Skin of body (tissue), 2 donors: ENCODE measurements around the gene WWC1. TPM values are rescaled to one million over a fixed set of nuclear protein-coding genes. Genes with fewer than 3 reads are reported as not detected.

ENCODE experiments used
- DNase-seq: peaks from one replicate; lab custom pipeline; 2025; lab: John Stamatoyannopoulos, UW
- total RNA-seq: library from RNA; depleted of rRNA; stranded (reverse); fragments of >200 nt; gene quantifications from one replicate; pipeline ENCODE4 v1.2.3, GENCODE V29; 2014

Gene WWC1
- total RNA-seq, 1 donor from 2014 or later = 7.3 TPM

DNA sequence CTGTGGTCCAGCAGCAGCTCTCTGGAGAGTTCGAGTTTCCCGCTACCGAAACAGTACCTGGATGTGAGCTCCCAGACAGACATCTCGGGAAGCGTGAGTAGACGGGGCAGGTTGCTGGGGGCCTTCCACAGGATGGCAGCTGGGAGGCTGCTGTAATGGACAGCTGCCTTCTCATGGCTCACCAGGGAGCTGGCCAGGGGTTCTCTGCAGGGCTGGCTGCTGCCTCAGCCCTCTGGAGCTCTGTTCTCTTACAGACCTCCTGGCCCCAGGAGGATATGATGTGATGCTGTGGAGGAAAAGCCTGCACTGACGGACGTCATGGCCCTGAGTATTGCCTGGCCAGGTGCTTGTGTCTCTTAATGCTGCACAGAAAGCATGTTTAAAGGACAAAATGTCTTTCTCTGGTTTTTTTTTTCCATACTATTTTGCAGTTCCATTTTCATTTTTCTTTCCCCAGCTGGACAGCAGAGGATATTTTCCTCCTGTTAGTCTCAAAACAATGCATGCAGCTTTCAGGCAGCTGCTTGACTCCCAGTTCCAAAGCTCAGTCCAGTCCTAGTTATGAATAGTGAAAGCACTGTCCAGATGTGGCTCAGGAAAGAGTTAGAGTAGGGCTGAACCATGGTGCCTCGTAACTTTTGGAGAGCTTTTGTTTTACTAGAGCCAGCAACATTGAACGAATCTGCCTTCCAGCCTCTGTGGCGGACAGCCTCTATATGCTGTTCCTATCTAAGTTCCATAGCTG is 117.3 kb downstream of the WWC1 start:
- peak; percentile 68 for DNase-seq

DNA sequence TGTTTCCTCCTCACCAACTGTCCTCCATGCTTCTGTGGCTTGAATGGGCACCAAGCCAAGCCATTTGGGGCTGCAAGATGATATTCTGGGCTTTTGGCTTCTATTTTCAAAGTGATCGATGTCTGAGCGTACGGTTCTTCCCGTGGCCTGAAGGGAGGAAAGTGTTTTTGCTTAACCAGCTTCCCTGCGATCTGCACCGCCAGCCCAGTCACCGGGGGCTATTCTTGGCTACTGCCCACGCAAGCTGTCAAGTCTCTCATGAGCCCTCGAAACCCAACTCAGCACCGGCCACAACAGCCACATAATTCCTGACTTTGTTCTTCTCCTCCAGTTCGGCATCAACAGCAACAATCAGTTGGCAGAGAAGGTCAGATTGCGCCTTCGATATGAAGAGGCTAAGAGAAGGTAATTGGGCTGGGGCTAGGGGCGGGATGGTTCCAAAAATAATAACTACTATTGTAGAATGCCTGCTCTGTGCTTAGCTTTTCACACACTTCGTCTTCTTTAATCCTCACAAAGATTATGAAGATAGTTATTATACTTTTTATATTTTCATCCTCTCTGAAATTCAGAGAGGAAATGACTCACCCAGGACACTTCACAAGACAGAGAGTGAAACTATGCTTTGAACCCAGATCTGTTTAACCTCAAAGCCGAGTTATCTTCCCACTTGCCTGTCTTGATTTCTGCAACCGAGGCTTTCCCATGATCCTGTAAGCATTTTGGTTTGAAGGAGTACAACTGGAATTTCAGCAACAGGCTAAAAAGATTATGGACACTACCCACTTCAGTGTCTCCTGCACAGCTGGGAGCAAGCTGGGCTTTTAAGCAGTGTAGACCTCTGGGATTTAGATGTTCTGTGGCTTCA is 118.4 kb downstream of the WWC1 start:
- DNase-seq = no peak

DNA sequence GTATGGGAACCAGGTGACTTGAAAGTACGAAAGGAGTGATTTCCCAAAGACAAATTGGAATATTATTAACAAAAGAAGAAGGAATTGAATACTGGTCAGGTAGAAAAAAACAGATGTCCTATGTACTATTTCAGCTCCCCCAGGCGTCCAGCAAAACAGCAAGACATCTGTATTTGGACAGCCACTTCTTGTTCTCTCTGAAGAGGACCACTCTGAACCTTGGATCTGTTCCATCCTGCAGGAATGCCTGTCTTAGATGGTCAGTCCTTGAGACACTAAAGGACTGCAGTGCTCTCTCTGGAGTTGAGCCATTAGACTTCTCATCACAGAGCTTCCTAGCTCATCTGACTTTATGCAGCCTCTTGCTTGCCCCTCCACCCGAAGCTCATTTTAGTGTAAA is 120.4 kb downstream of the WWC1 start:
- no peak for DNase-seq

DNA sequence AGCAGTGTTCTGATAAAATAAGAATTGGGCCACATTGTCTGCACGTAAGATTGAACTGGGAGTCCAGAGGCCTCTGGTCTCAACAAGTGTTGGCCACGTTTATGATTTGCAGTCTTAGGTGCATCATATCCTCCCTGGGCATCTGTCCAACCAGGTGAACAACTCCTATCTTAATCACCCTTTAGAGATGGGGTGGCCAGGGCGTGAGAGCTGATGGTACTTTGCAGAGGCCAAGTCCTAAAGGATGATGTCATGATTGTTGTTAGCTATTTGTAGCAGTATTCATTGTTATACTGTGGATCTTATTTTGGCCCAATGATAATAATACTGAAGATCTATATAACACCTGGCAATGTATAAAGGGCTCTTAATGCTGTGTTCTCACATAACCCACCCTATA is 121.6 kb downstream of the WWC1 start:
- DNase-seq = no peak

DNA sequence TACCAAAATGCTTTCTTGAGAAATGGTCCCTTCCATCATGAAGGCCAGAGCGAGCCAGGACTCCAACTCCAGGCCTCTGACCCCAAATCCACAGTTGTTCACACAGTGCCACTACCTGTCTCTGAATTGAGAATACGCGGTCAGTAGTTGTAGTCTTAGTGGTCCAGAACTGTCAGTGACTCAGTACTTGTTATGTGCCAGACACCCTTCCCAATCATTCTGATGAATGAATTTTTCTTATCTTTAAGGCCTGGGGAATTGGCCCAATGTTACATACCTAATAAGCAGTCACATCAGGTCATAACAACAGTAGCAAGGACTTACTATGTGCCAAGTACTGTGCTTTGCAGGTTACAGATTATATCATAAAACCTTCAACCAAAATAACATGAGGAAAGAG is 122.2 kb downstream of the WWC1 start:
- DNase-seq = no peak

DNA sequence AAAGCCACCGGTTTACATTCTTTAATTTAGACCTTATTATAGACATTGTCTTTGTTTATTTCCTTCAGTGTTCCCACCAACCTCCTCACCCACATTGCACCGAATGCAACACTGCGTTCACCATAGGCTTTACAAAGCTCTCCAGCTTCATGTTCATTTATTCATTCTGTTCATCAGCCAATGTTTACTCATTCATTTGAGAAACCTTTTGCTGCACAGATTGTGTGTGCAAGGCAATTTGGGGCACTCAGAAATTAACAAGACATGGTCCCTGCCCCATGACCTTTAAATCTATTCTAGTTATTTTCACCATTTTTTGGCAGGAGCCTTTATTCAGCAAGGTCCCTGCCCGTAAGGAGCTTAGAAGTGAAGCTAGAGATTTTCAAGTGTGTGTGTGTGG is 124.0 kb downstream of the WWC1 start:
- no peak for DNase-seq

DNA sequence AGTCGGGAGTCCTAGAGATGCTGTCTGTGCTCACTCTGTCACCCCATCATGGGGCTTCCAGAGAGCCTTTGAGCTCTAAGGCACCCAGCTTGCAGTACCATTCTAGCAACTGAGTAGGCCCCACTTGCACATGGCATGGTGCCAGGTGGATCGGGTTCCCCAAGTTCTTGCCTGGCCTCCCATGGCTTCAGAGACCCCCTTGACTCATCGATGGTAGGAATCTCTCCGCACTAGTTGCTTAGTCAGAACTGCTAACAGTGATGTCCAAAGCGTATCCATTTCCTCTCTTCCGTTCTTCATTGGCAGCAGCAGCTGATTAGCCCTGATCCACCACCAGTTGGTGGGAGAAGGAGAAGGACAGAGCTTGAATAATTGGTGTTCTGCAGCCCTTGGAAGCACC is 124.5 kb downstream of the WWC1 start:
- DNase-seq = no peak

DNA sequence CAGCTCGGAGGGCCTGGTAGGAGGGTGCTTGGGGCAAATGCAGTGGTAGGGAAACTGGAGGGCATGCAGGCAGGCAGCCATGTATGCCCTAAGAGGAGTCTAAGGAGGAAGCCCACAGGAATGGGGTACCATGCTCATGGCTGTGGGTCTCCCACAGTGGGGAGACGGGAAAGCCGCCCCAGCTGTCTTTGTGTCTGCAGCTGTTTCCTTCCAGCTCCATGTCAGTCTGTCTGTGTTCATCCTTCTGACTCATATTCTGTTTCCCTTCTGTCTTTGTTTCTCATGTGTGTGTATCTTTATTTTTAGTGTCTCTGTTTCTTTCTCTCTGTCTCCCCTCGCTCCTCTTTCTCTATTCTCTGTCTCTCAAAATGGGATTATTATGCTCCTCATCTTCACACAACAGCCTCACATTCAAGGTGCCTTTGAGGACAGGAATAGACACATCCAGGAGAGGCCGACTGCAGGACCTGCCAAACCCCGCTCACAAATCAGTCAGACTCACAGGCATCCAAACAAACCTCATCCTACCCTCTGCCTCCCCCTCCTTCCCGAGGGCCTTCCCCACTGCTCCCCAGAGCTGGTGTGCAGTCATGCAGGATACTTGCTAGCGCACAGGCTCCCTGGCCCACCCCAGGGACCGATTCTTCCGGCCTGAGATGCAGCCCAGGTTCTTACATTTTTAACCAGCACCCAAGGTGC is 126.4 kb downstream of the WWC1 start:
- DNase-seq = no peak

DNA sequence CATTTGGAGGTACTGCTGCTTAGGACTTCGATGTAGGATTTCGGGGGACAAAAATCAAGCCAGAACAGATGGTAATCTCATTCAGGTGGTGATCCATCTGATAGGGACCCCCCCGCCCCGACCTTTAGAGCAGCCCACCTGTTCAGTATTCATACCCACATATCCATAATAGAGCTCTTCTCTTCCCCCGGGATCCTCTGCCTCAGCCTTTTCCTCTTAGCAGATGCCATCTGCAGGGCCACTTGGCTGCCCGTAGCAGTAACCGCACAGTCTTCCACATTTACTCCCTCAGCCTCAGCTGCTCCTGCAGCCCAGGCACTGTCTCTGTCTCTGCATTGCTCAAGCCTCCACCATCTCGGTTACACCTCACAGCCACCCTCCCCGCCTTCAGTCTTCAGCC is 129.0 kb downstream of the WWC1 start:
- no peak for DNase-seq

DNA sequence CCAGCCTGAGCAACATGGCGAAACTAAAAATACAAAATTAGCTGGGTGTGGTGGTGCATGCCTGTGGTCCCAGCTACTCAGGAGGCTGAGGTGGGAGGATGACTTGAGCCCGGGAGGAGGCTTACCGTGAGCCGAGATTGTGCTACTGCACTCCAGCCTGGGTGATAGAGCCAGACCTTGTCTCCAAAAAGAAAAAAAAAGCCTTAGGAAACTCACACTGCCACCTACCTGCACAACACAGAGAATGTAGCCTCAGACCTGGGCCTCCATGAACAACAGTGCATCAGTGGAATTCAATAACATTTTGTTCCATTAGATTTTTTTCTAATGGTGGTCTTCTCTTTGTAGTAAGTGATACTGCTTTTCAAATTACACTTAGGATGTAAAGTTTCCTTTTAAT is 131.0 kb downstream of the WWC1 start:
- no peak for DNase-seq

DNA sequence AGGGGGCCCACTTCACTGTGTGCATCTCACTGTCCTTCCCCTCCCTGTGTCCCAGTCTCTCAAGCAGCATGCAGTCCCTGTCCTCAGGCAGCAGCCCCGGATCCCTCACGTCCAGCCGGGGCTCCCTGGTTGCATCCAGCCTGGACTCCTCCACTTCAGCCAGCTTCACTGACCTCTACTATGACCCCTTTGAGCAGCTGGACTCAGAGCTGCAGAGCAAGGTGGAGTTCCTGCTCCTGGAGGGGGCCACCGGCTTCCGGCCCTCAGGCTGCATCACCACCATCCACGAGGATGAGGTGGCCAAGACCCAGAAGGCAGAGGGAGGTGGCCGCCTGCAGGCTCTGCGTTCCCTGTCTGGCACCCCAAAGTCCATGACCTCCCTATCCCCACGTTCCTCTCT is 132.0 kb downstream of the WWC1 start:
- no peak for DNase-seq

DNA sequence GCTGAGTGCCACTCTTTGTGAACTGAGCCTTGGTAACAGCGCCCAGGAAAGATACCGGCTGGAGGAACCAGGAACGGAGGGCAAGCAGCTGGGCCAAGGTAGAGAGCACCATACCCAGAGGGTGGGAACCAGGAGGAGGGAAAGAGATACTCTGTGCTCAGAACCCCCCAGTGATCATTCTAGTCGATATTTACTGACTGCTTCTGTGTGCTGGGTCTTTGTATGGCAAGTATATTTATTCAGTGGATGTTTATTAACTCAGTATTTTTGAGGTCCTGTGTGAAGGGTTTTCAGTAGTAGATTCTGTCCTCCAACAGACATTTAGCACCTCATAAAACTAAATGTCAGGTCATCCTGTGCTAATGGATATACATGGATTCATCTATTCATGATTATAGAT is 132.5 kb downstream of the WWC1 start:
- no peak for DNase-seq

DNA sequence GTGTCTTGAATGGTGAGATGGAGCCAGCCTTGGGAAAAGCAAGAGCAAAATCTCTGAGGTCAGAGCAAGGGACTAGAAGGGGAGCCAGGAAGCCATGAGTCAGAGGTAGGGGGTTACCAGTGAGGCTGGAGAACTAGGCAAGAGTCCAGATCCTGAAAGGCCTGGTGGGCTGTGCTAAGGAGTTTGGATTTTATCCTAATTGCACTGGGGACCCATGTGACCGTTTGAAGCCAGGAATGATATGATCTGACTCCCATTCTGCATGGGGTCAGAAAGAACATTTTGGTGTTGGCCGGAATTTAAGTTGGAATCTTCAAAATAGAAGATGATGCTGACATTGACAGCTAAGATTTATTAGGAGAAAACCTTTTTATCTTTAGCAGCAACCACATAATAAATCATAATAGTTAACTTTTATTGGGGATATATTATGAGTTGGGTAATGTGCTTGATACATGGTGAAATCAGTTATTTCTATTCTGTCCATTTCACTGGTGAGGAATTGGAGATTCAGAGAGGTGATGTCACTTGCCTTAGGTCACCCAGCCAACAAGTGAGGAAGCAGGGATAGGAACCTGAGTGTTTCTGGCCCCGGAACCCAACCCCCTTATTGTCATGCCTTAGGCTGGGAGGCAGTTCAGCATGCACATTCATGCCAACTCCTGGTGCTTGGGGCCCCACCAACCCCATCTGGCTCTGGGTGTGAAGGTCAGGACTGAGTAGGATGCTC is 133.3 kb downstream of the WWC1 start:
- DNase-seq = no peak

DNA sequence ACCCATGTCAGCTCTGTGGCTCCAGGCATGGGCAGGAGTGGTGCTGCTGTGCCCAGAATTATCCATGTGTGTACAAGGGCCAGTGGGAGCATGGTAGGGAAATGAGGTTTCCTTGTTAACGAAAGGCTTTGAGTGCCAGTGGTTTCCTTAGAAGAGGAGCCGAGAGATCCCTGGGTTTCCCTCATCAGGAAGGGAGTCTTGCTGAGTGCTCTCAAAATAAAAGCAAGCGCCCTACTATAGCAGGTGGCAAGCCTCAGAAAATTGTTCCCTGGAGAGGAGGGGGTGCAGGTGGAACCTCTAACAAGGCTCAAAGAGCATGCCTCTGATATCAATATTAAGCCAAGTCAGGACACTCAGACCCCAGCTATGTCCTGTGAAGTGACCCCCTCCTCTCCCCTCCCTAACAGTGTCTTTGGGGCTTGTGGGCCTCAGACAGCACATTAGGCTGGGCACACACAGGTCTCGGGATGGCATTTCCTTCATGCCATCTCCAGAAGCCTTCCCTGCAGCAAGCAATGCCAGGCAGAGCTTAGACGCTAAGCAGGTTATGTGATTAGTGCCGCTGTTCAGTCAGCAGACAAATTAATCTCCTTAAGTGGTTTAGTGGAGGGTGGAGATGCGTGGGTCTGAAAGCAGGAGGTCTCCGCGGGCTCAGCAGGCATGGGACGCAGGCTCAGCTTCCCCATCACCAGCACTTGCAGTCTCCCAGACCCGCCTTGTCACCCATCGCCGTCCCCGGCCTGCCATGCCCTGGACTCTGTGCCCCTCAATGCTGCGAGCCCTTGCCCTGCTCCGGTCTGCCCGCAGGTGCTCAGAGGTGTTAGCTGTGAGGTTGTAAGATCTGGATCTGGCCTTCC is 134.8 kb downstream of the WWC1 start:
- DNase-seq = no peak

DNA sequence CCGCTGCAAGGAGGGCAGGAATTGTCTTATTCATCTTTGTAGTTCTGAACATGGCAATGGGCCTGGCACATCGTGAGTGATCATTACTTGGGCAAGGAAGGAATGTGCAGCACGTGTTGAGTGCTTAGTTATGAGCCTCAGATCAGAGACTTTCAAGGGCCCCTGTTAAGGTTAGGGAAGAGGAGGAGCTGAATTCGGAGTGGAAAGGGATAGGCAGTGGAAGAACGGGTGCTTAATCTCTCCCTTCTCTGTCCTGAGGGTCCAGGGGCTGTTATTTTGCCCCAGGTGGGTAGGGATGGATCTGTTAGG is 135.4 kb downstream of the WWC1 start:
- no peak for DNase-seq

DNA sequence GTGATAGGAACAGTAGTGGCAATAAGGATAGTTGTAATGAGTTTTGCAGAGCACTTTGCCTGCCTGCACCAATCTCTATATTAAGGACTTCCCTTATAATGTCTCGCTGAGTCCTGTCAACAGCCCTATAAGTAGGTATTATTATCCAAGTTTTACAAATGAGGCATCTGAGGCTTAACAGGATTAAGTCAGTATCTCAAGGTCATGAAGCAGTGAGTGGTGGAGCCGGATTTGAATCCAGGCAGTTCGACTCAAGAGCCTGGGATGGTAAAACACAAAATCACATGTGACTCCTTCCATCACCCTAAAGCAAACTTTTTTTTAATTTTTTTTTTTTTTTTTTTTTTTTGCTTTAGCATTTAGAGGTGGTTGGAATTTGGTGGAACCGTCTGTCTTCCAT is 135.8 kb downstream of the WWC1 start:
- DNase-seq = no peak

DNA sequence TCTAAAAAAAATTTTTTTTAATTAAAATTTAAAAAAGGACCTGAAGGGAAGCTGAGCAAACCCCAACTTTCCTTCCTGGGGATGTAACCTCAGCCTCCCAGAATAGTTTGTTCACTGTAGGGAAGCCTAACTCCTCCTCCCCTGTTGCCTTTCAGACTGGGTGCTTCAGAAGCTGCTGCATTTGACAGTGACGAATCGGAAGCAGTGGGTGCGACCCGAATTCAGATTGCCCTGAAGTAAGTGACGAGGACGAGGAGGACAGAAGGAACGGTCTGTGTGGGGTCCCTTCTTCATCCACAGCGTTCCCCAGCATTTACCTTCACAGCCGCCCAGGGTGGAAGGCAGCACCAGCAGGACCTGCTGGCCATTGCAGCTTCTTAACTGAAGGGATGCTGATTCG is 137.1 kb downstream of the WWC1 start:
- DNase-seq = no peak

DNA sequence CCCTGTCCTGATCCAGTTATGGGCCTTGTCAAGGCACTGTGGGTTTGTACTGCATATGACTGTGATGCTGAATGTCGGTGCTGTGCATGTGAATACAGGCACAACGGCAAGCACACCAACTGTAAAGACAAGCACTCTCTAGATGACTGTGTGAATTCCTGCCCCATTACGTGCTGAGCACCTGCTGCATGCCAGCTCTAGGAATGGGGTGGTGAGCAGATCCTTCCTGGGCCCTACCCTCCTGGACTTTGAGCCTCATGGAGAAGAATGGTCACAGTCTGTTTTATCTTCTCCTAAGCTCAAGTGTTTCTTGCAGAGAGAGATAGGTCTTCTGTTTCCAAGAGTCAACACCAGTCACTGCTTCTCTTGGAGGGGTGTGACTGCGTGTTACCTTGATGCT is 138.9 kb downstream of the WWC1 start:
- DNase-seq = no peak

DNA sequence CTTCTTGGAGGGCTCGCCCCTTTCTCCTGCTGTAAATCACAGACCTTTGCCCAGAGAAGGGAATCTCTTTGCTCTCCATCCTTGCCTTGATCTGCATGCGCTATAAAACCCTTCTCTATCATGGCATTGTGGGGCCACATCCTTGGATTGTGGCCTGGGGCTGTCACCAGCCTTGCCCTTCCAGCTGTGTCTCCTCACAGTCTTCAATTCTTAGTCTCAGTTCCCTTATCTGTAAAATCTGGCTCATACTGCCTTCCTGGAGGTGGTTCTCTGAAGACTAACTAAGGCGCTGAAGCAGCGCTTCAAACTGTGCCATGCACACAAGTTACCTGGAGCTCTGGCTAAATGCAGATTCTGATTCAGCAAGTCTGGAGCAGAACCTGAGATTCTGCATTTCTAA is 141.5 kb downstream of the WWC1 start:
- no peak for DNase-seq

DNA sequence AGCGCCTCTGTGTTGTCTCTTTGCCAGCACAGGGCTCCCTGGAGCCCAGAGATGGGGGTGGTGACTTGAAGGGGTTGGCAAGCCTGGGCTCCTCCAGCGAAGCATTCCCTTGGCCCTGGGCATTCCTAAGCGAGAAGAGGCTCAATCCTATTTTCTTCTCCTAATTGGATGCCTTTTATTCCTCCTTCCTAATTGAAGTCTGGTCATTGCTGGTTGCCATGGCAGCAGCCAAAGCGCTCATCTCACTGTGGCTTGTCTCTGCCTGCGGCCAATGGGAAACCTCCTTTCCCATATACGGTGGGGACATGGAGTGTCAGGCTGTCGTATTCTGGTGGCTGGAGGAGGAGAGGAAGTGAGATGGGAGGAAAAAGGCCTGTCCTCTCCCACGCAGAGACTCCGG is 142.6 kb downstream of the WWC1 start:
- DNase-seq = no peak

DNA sequence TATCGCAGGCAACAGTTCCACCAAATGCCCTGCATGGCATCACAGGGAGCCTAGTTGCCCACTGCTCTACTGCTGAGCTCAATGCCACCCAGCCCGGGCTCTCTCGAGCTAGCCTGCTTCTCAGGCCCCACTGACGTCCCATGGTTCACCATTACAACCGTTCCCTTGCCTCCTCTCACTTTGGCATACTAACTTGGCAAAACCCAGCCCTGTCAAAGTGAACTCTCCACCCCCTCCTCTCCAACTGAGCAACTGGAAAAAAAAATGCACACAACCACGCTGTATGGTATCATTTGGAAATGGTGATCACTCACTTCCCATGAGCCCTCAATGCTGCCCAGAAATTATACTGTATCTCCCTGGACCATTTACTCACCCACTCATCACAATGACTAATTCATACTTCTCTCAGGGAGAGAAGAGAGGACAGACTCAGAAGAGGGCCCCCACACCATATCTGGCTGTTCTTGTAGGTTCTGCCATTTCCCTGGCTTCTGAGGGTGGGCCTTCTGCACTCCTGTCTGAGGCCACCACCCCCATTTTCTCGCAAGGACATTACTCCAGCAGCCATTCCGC is 143.4 kb downstream of the WWC1 start:
- DNase-seq = no peak
